Mesothelial cell of epicardium (in vitro differentiated cells): Measurements from ENCODE around the gene SYTL3. TPM values are rescaled to one million over a fixed set of nuclear protein-coding genes. Genes with fewer than 3 reads are reported as not detected.
A peak's percentile ranks its signal among the peaks of the same experiment; 100 is the strongest.
"Not testable (repeated sequence)": the region's sequence is repeated elsewhere in the genome, so short reads cannot be mapped to it uniquely, and the experiment has no call there.

Source experiments
- DNase-seq, 2 experiments: peaks; one replicate each; pipeline ENCODE4 v3.0.0; 2021; ENCODE audit warnings: low spot score in 2 of 2; ENCODE audit not compliant: unreplicated experiment in 2 of 2
- H3K27ac Mint-ChIP-seq: 2 replicates; pipeline ENCODE4 v1.8.0; 2021; ENCODE audit warnings: mixed read lengths
- H3K27me3 Mint-ChIP-seq: 2 replicates; pipeline ENCODE4 v1.8.0; 2021; ENCODE audit warnings: low read depth, mixed read lengths
- H3K36me3 Mint-ChIP-seq: 2 replicates; pipeline ENCODE4 v1.8.0; 2021; ENCODE audit warnings: mixed read lengths
- H3K4me1 Mint-ChIP-seq: 2 replicates; pipeline ENCODE4 v1.8.0; 2021; ENCODE audit warnings: mixed read lengths
- H3K4me3 Mint-ChIP-seq: 2 replicates; pipeline ENCODE4 v1.8.0; 2021; ENCODE audit warnings: mild to moderate bottlenecking, moderate library complexity, mixed read lengths
- H3K9me3 Mint-ChIP-seq: 2 replicates; pipeline ENCODE4 v1.8.0; 2021; ENCODE audit warnings: mixed read lengths
- CTCF ChIP-seq: fragments of 200-600 bp; sonication (generic); IDR thresholded peaks from one replicate; pipeline ENCODE4 v1.5.0; 2021; ENCODE audit warnings: antibody characterized with exemption; ENCODE audit not compliant: unreplicated experiment
- total RNA-seq: library from RNA; stranded (reverse); gene quantifications from 3 replicates; pipeline ENCODE4 v1.2.1, GENCODE V29; 2021

The SYTL3 gene
- total RNA-seq, 1 donor from 2014 or later = 6.1 TPM

DNA sequence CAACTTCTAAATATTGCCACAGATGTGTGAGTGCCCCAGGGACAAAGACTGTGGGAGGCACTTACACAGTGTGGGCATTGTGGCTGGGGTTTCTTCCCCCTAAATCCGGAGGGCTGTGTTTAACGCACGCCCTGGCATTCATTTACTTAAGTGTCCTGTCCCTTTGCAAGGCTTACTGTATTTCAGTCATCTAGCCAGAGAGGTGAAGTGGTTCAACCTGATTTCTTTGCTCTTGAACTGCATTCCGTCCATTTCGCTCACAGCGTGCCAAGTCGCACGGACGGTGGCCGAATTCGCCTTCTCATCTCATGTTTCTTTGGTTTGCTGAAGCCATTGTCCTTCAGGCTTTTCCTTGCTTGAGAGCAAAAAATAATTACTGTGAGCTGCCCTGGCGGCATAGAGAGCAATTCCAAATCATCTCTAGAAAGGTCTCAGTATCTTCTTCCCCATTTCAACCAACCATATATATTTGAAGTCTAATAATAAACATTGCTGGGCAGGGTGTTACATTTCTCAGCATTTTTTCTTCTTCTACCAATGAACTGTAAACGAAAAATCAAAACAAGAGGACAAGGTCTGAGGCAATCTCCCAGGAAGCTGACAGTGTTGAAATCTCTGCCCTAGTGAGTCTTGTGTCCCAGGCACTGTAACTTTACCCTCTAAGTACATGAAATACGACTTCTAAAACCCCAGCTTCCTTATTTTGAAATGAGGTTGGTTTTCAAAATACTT lies 16.9 kb downstream of the SYTL3 start:
- DNase-seq = no peak
- Mint-ChIP-seq H3K36me3 (no peaks in the 10 kb centered on the region), H3K9me3 (no peaks in the 10 kb centered on the region), H3K27me3 (no peaks in the 10 kb centered on the region), H3K4me1 (peaks cover 68% of the 10 kb centered on the region), H3K27ac (peak overlapping the region; percentile 31), H3K4me3 (no peak overlapping the region)
- TF ChIP-seq CTCF = no peak

DNA sequence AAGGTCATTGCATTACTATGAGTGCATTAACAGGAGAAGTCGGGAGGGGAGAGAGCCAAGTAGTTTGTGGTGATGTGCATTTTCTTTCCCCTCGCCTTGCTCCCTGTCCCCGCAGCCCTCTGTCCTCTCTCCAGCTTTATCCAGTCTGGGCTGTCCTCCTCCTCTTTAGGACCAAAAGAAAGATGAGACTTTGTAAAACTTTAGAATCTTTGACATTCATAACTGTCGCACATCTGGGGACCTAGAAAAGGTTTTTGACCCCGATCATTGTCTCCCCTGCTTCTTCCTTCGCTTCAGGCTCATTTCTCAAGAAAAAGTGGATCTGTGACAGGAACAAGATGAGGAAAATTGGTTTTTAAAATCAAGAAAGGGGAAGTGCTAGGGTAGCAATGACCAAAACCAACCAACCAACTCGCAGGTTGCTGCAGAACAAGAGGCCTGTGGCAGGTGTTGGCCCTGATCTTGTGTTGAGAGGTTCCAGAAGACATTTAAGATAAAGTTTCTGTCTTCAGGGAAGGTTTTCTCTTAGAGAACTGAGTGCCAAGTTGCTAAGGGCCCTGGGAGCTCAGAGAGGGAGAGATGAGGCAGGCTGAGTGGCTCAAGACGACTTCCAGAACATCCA lies 17.6 kb downstream of the SYTL3 start:
- no peak for DNase-seq
- Mint-ChIP-seq H3K27me3 (no peaks in the 10 kb centered on the region), H3K9me3 (no peaks in the 10 kb centered on the region), H3K4me1 (peaks cover 62% of the 10 kb centered on the region), H3K4me3 (no peak overlapping the region), H3K27ac (peak overlapping the region; percentile 31), H3K36me3 (no peaks in the 10 kb centered on the region)
- TF ChIP-seq CTCF = no peak

DNA sequence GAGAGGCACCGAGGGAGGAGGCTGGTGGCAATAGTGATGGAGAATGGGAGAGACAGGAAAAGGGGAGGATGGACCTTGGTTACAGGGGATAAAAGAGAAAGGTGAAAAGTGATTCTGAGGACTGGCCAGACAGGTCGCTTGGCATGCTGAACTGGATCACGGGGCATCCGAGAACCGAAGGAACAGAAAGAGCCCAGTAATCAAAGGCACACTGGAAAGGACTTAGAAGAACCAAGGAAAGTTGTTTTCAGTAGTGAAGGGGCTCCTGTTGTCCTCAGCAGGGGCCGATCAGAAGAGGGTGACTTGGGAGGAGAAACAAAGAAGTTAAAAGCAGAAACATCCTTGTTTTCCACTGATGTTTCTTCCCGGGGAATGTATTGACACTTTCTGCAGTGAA lies 18.9 kb downstream of the SYTL3 start:
- H3K27ac Mint-ChIP-seq = no peak overlapping the region
- no peak for TF ChIP-seq CTCF

DNA sequence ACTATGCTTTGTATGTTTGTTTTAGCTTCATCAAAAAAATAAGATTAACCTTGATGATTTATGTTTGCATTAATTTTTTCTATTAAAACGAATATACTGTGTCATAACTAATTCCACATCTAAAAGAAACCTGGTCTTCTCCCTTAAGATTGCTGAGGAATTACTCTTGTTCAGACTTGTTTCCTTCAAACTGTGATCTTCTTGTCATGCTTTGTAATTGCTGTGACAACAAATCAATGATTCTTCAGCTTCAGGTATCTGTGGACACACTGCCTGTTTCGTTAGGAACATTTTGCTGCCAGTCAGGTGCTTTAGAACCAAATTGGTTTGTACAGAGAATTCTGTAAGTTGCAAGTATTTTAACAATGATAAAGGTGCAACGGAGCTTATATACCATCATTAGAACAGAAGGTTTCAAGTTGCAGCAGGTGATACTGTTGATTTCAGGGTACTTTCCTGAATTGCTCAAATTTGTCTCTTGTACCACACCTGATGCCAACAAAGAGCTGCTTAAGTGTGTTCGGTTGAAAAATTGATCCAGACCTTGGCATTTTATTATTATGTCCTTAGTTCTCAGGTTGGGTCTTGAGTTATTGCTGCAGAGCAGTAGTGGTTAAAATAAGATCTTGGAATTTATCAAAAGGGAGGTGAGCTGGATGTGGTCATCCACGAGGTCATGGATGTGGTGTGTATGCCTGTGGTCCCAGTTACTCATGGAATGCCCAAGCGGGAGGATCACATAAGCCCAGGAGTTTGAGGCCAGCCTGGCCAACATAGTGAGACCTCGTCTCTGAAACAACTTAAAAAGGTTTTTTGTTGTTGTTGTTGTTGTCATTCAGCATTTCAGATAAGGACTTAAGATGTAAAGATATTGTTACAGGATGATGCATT lies 19.5 kb downstream of the SYTL3 start:
- Mint-ChIP-seq H3K36me3 (no peaks in the 10 kb centered on the region), H3K27me3 (no peaks in the 10 kb centered on the region), H3K4me1 (peaks cover 42% of the 10 kb centered on the region), H3K4me3 (no peak overlapping the region), H3K27ac (peak overlapping the region; percentile 15), H3K9me3 (no peaks in the 10 kb centered on the region)
- no peak for DNase-seq
- no peak for TF ChIP-seq CTCF

More for the DNA sequence above, 18.9 kb downstream of the SYTL3 start:
- Mint-ChIP-seq H3K4me3 (no peak overlapping the region), H3K27me3 (no peaks in the 10 kb centered on the region), H3K4me1 (peaks cover 49% of the 10 kb centered on the region), H3K36me3 (no peaks in the 10 kb centered on the region), H3K9me3 (no peaks in the 10 kb centered on the region)
- no peak for DNase-seq

GRCh38 chr6:158672119-158672518 lies 22.3 kb downstream of the SYTL3 start:
- H3K4me3 Mint-ChIP-seq, H3K36me3 Mint-ChIP-seq, H3K9me3 Mint-ChIP-seq, DNase-seq, H3K27ac Mint-ChIP-seq, H3K27me3 Mint-ChIP-seq: not testable (repeated sequence)
- H3K4me1 Mint-ChIP-seq = peaks cover 22% of the 10 kb centered on the region

DNA sequence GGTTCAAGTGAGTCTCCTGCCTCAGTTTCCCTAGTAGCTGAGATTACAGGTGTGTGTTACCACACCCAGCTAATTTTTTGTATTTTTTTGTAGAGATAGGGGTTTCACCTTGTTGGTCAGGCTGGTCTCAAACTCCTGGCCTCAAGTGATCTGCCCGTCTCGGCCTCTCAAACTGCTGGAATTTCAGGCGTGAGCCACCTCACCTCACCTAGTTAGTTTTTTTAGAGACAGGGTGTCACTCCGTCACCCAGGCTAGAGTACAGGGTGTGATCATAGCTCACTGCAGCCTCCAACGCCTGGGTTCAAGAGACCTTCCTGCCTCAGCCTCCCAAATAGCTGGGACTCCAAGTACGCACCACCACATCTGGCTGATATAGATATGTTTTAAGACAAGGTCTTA lies 22.9 kb downstream of the SYTL3 start:
- no peak for TF ChIP-seq CTCF
- H3K4me3 Mint-ChIP-seq = no peak overlapping the region
- H3K27ac Mint-ChIP-seq = no peak overlapping the region
- H3K36me3 Mint-ChIP-seq = peaks cover 6% of the 10 kb centered on the region
- no peaks in the 10 kb centered on the region for H3K9me3 Mint-ChIP-seq
- H3K4me1 Mint-ChIP-seq = peaks cover 16% of the 10 kb centered on the region
- H3K27me3 Mint-ChIP-seq = no peaks in the 10 kb centered on the region
- no peak for DNase-seq
